Stimulated activated CD8-positive, alpha-beta memory T cell treated with anti-CD3 and anti-CD28 coated beads, Interleukin-12 subunit alpha, Interleukin-12 subunit beta, amount 100 ng/mL, for 24 hours (primary cell): ENCODE results near the gene VAV3.

ENCODE experiments used
- DNase-seq: peaks from one replicate; pipeline ENCODE4 v3.0.0-alpha.2; 2020; ENCODE audit errors: extremely low read depth

The VAV3 gene

DNA sequence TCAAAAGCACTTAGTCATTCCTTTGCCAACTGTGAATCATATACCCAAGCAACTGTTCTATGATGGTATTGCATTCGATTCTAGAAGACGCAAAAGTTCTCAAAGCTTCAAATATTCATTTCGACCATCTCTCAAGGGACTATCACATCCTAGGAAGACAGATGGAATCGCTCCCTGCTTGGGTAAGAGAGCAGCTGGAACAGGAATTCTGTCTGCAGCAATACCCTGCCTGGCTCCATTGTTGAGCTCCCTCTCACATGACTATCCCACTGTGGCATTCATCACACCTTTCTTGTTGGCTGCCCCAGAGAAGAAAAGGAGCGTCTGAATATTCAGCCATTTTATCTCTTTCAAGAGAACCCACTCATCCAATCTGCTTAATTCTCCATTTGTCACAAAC, 426.5 kb downstream of the VAV3 start:
- DNase-seq = no peak

GRCh38 chr1:107536266-107536665, 428.7 kb downstream of the VAV3 start:
- DNase-seq = no peak

GRCh38 chr1:107535091-107535490, 429.9 kb downstream of the VAV3 start:
- no peak for DNase-seq

GRCh38 chr1:107534632-107535031, 430.3 kb downstream of the VAV3 start:
- DNase-seq = no peak

- no peak for DNase-seq
These were observed 431.5 kb downstream of the VAV3 start for GRCh38 chr1:107533436-107533835.

- no peak for DNase-seq
These were observed 432.7 kb downstream of the VAV3 start for GRCh38 chr1:107532318-107532717.

- no peak for DNase-seq
These were observed 433.7 kb downstream of the VAV3 start for GRCh38 chr1:107531065-107531908.

DNA sequence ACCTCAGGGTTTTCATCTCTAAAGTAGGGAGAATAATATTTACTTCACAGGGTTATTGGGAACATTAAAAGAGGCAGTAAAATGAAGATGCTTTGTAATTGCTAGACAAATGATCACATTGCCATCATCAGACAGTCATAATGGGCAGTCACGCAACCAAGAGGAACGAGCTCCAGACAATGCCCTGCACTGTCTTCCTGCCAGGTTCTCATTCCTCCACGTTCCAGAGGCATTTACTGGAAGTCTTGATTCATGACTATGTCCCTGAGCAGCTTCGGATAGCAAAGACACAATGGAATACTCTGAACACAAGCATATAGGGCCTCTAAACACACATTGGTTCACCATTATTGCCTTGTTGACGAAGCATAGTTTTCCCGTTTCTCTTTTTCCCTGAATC, 434.4 kb downstream of the VAV3 start:
- DNase-seq = no peak

- DNase-seq = no peak
These were observed 435.4 kb downstream of the VAV3 start for GRCh38 chr1:107529511-107530149.

DNA sequence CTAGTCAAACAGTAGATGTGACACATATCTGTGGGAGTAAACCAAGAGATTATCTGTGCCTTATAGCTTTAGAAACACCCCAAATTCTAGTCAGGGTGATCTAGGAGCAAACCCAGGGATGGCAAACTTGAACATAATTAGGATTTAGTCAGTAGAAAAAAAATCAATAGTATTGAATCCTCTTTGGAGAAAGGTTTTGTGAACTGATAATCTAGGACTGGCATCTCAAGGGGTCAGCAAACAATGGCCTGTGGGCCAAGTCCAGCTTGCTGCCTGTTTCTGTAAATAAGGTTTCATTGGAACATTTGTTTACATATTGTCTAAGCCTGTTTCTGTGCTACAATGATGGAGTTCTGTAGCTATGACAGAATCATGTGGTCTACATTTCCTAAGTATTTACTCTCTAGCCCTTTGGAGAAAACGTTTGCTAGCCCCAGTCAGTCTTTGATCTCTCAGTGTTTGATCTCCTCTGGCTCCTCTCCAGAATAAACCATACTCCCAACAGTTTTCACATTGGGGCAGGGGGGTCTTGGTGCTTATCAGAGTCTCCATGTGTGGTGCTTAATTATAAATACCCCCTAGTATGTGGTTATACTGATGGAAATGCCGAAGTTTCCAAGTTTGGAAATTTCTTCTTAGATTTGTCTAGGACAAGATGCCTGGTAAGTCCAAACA, 438.3 kb downstream of the VAV3 start:
- DNase-seq = no peak

GRCh38 chr1:107525961-107526360, 439.0 kb downstream of the VAV3 start:
- DNase-seq = no peak

DNA sequence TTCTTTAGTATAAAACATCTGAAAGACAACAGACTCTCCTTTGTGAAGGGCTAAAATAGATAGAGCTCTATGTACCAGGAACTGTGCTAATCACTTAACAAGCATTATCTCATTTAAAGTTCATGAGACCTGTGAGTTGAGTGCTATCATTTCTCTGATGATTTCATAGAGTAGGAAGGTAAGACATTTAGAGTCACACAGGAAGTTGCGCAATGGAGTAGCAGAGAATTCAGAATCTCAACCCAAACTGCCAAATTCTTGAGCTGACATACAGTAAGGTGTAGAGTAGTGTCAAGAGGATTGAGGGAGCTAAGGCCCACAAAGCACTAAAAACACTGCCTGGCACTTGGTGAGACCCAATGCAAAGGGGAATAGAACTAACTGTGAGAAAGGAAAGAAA, 439.8 kb downstream of the VAV3 start:
- DNase-seq = no peak

DNA sequence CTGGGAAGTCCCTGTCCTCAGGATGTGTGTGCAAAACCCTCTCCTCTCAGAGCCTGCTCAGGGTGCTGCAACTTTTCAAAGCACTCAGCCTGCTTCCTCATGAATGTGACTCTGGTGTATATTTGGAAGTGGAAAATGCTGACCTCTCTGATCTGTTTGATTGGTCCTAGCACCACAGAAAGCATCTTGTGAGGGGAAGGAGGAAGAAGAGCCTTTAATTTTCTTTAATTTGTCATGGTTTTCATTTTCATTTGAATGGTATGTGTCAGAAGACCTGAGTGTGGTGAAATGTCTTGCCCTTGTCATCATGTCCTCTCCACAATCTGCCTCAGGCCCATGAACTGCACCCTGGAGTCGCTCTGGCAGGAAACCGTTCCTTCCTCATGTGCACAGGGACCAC, 440.7 kb downstream of the VAV3 start:
- DNase-seq = no peak

- no peak for DNase-seq
These were observed 441.2 kb downstream of the VAV3 start for GRCh38 chr1:107523736-107524135.

GRCh38 chr1:107523061-107523460, 441.9 kb downstream of the VAV3 start:
- no peak for DNase-seq
